GM12878 (cell line): ENCODE measurements around the gene WFDC12.

Source experiments
- EP300 ChIP-seq, 2 experiments: fragments of 150-350 bp in 1 of 2; IDR thresholded peaks; 2 replicates each; pipeline ENCODE4 v1.6.1; 2011 to 2012; ENCODE audit warnings: low read depth in 2 of 2, low read length in 2 of 2, borderline replicate concordance in 1 of 2, improper control_type of control experiment in 1 of 2, inconsistent platforms in 1 of 2; ENCODE audit not compliant: control insufficient read depth in 1 of 2
- HCFC1 ChIP-seq: fragments of 150-350 bp; IDR thresholded peaks from 2 replicates; pipeline ENCODE4 v1.6.1; 2014; ENCODE audit warnings: low read length
- MYC ChIP-seq: IDR thresholded peaks from 2 replicates; pipeline ENCODE4 v1.6.1; 2011; ENCODE audit warnings: mild to moderate bottlenecking, low read length, moderate library complexity, inconsistent platforms; ENCODE audit not compliant: insufficient read depth, insufficient replicate concordance, insufficient read length, severe bottlenecking
- POLR2A ChIP-seq: IDR thresholded peaks from 2 replicates; pipeline ENCODE4 v1.6.1; 2011; ENCODE audit warnings: low read depth, mild to moderate bottlenecking, low read length
- ZNF687 ChIP-seq: fragments of 450-650 bp; IDR thresholded peaks from 2 replicates; pipeline ENCODE4 v1.6.1; 2017; ENCODE audit warnings: mild to moderate bottlenecking, moderate library complexity
- TF ChIP-seq, protein P1 (sequence below): fragments of 450-650 bp; formaldehyde crosslinking; IDR thresholded peaks from 2 replicates; pipeline ENCODE4 v1.4.0; 2022; ENCODE audit warnings: mild to moderate bottlenecking, moderate library complexity
- TF ChIP-seq, protein P2 (sequence below), 3 experiments: IDR thresholded peaks in 2 of 3; conservative IDR thresholded peaks in 1 of 3; 2 replicates each; pipeline ENCODE4 v1.5.1; 2011; ENCODE audit warnings: low read depth in 3 of 3, low read length in 3 of 3, mild to moderate bottlenecking in 3 of 3, control low read depth in 2 of 3, moderate library complexity in 2 of 3, inconsistent platforms in 1 of 3, mixed read lengths in 1 of 3; ENCODE audit not compliant: control insufficient read depth in 2 of 3, insufficient read depth in 1 of 3; ENCODE audit errors: extremely low read depth in 1 of 3

GRCh38 chr20:45154183-45154582 lies 29.9 kb upstream of the WFDC12 start:
- TF ChIP-seq MYC: no peak
- TF ChIP-seq EP300 (IDR thresholded peaks at IDR 0.05; ENCODE audit: borderline replicate concordance in 1 of 2, control insufficient read depth in 1 of 2, low read depth in 2 of 2, low read length in 2 of 2): no peak
- TF ChIP-seq POLR2A: no peak
- TF ChIP-seq, protein P1, sequence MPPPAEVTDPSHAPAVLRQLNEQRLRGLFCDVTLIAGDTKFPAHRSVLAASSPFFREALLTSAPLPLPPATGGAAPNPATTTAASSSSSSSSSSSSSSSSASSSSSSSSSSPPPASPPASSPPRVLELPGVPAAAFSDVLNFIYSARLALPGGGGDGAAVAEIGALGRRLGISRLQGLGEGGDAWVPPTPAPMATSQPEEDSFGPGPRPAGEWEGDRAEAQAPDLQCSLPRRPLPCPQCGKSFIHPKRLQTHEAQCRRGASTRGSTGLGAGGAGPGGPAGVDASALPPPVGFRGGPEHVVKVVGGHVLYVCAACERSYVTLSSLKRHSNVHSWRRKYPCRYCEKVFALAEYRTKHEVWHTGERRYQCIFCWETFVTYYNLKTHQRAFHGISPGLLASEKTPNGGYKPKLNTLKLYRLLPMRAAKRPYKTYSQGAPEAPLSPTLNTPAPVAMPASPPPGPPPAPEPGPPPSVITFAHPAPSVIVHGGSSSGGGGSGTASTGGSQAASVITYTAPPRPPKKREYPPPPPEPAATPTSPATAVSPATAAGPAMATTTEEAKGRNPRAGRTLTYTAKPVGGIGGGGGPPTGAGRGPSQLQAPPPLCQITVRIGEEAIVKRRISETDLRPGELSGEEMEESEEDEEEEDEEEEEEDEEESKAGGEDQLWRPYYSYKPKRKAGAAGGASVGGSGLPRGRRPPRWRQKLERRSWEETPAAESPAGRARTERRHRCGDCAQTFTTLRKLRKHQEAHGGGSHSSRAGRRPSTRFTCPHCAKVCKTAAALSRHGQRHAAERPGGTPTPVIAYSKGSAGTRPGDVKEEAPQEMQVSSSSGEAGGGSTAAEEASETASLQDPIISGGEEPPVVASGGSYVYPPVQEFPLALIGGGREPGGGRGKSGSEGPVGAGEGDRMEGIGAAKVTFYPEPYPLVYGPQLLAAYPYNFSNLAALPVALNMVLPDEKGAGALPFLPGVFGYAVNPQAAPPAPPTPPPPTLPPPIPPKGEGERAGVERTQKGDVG (CRISPR knock-in tag): no peak
- TF ChIP-seq HCFC1: no peak
- TF ChIP-seq, protein P2, sequence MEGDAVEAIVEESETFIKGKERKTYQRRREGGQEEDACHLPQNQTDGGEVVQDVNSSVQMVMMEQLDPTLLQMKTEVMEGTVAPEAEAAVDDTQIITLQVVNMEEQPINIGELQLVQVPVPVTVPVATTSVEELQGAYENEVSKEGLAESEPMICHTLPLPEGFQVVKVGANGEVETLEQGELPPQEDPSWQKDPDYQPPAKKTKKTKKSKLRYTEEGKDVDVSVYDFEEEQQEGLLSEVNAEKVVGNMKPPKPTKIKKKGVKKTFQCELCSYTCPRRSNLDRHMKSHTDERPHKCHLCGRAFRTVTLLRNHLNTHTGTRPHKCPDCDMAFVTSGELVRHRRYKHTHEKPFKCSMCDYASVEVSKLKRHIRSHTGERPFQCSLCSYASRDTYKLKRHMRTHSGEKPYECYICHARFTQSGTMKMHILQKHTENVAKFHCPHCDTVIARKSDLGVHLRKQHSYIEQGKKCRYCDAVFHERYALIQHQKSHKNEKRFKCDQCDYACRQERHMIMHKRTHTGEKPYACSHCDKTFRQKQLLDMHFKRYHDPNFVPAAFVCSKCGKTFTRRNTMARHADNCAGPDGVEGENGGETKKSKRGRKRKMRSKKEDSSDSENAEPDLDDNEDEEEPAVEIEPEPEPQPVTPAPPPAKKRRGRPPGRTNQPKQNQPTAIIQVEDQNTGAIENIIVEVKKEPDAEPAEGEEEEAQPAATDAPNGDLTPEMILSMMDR (IDR thresholded peaks at IDR 0.05 in 2 of 3, conservative IDR thresholded peaks at IDR 0.05 in 1 of 3; ENCODE audit: control insufficient read depth in 2 of 3, extremely low read depth in 1 of 3, insufficient read depth in 1 of 3, low read depth in 3 of 3, low read length in 3 of 3): no peak; a peak in 1 of 6 replicates
- no peak for TF ChIP-seq ZNF687
